K562 (cell line): Measurements from ENCODE around the gene HP1BP3. TPM values are rescaled to one million over a fixed set of nuclear protein-coding genes. Genes with fewer than 3 reads are reported as not detected.
A peak's percentile ranks its signal among the peaks of the same experiment; 100 is the strongest.

Experiments
- ATAC-seq: fragments of 200-7000 bp; cut with Tn5 transposase; 3 replicates; pipeline ENCODE4 v1.9.1; 2020; ENCODE audit warnings: moderate library complexity
- BruUV-seq: library from RNA; stranded (reverse); fragments of 400-500 nt; replicated peaks from 2 replicates; lab custom pipeline; 2021; lab: Mats Ljungman, UMichigan
- CTCF ChIA-PET: fragments of 300-600 bp; formaldehyde crosslinking; extraction: SDS; loops from one replicate; lab custom pipeline; 2021; ENCODE audit warnings: low intra/inter-chr PET ratio; lab: Yijun Ruan, JAX
- POLR2A ChIA-PET: fragments of 300-600, 350-650 bp; sonication (Branson Sonifier 250); formaldehyde crosslinking; extraction: SDS; loops from one replicate; lab custom pipeline; 2021; ENCODE audit warnings: antibody characterized with exemption, inconsistent platforms; lab: Yijun Ruan, JAX
- DNase-seq, 4 experiments: peaks; one replicate each; pipeline versions ENCODE4 v3.0.0 to v3.0.0-alpha.2; 2011 to 2018; ENCODE audit warnings: low spot score in 3 of 4, mixed read lengths in 3 of 4; ENCODE audit errors: extremely low read depth in 1 of 4
- FAIRE-seq: peaks from 2 replicates; lab custom pipeline; 2011; peaks lifted over from hg19 to GRCh38; lab: Jason Lieb, UNC
- H2AFZ ChIP-seq: 2 replicates; pipeline ENCODE4 v1.6.0; 2011; ENCODE audit warnings: low read depth, low read length, control low read depth, inconsistent platforms
- H3K27ac ChIP-seq: fragments of 200-600 bp; 3 replicates; pipeline ENCODE4 v1.8.0; 2011; ENCODE audit warnings: low read depth, mild to moderate bottlenecking, control low read depth, inconsistent platforms, low read length, moderate library complexity, mixed read lengths; ENCODE audit errors: extremely low read depth
- H3K27me3 ChIP-seq, 2 experiments: fragments of 300-600 bp in 1 of 2; 2 replicates in 1 of 2; 3 replicates in 1 of 2; pipeline versions ENCODE4 v1.6.0 to v1.8.0; 2011; ENCODE audit warnings: inconsistent platforms in 2 of 2, low read length in 2 of 2, mild to moderate bottlenecking in 1 of 2, mixed read lengths in 1 of 2, moderate library complexity in 1 of 2; ENCODE audit not compliant: control insufficient read depth in 2 of 2, insufficient read depth in 2 of 2
- H3K36me3 ChIP-seq: fragments of 300-600 bp; 3 replicates; pipeline ENCODE4 v1.8.0; 2011; ENCODE audit warnings: mild to moderate bottlenecking, low read length, inconsistent platforms; ENCODE audit not compliant: control insufficient read depth, insufficient read depth
- H3K4me1 ChIP-seq, 2 experiments: fragments of 200-600 bp in 1 of 2; replicated peaks in 1 of 2; 2 replicates in 1 of 2; 3 replicates in 1 of 2; pipeline versions ENCODE4 v1.5.1 to v1.8.0; 2011; ENCODE audit warnings: inconsistent platforms in 2 of 2, low read length in 2 of 2, mild to moderate bottlenecking in 1 of 2, mixed read lengths in 1 of 2, moderate library complexity in 1 of 2; ENCODE audit not compliant: control insufficient read depth in 2 of 2, insufficient read depth in 2 of 2
- H3K4me2 ChIP-seq: 2 replicates; pipeline ENCODE4 v1.6.1; 2011; ENCODE audit warnings: low read length, control low read depth, inconsistent platforms, mixed read lengths; ENCODE audit not compliant: insufficient read depth
- H3K4me3 ChIP-seq: fragments of 200-600 bp; sonication (generic), shearing (Covaris generic); 2 replicates; pipeline ENCODE4 v1.5.1; 2016; ENCODE audit warnings: control low read depth, inconsistent platforms
- H3K79me2 ChIP-seq: fragments of 200-600 bp; 3 replicates; pipeline ENCODE4 v1.8.0; 2011; ENCODE audit warnings: low read length, inconsistent platforms; ENCODE audit not compliant: control insufficient read depth, insufficient read depth
- H3K9ac ChIP-seq, 2 experiments: 2 replicates each; pipeline versions ENCODE4 v1.6.0 to v1.6.1; 2011; ENCODE audit warnings: low read depth in 2 of 2, low read length in 2 of 2, control low read depth in 1 of 2, inconsistent platforms in 1 of 2, mild to moderate bottlenecking in 1 of 2, mixed read lengths in 1 of 2; ENCODE audit not compliant: insufficient read depth in 1 of 2
- H3K9me1 ChIP-seq: one replicate; pipeline ENCODE4 v1.6.0; 2011; ENCODE audit warnings: inconsistent platforms, mild to moderate bottlenecking, low read length, moderate library complexity; ENCODE audit not compliant: control insufficient read depth, insufficient read depth
- H3K9me3 ChIP-seq: replicated peaks from 2 replicates; pipeline ENCODE4 v1.5.1; 2011; ENCODE audit warnings: low read depth, low read length, inconsistent platforms; ENCODE audit not compliant: control insufficient read depth, insufficient read depth
- H4K20me1 ChIP-seq: replicated peaks from 2 replicates; pipeline ENCODE4 v1.6.1; 2011; ENCODE audit warnings: low read length, inconsistent platforms, mixed read lengths; ENCODE audit not compliant: control insufficient read depth, insufficient read depth
- EP400 ChIP-seq: fragments of 450-650 bp; IDR thresholded peaks from 2 replicates; pipeline ENCODE4 v1.6.1; 2017; ENCODE audit warnings: antibody characterized with exemption, mild to moderate bottlenecking, moderate library complexity
- FOS ChIP-seq: IDR thresholded peaks from 3 replicates; pipeline ENCODE4 v1.6.1; 2011; ENCODE audit not compliant: insufficient read length; ENCODE audit errors: extremely low read depth
- FOXP1 ChIP-seq: sonication (generic); formaldehyde crosslinking; IDR thresholded peaks from 2 replicates; pipeline ENCODE4 v1.8.0; 2022; ENCODE audit warnings: mild to moderate bottlenecking, missing genetic modification reagents
- HMG20B ChIP-seq: fragments of 250-450 bp; sonication (Bioruptor Pico); IDR thresholded peaks from 2 replicates; pipeline ENCODE4 v1.5.0; 2021; ENCODE audit warnings: mild to moderate bottlenecking
- KDM5B ChIP-seq: fragments of 200-600 bp; sonication (generic); IDR thresholded peaks from 2 replicates; pipeline ENCODE4 v1.6.1; 2012; ENCODE audit warnings: low read depth, mild to moderate bottlenecking, moderate library complexity, low read length, control low read depth, inconsistent platforms; ENCODE audit not compliant: insufficient replicate concordance
- L3MBTL2 ChIP-seq: fragments of 450-650 bp; IDR thresholded peaks from 2 replicates; pipeline ENCODE4 v1.6.1; 2016; ENCODE audit warnings: mild to moderate bottlenecking, moderate library complexity
- MCM5 ChIP-seq: fragments of 450-650 bp; IDR thresholded peaks from 2 replicates; pipeline ENCODE4 v1.6.1; 2016; ENCODE audit warnings: low read depth
- TRIM28 ChIP-seq: fragments of 450-650 bp; IDR thresholded peaks from 2 replicates; pipeline ENCODE4 v1.6.1; 2017
- ZFX ChIP-seq: sonication (generic); formaldehyde crosslinking; IDR thresholded peaks from 2 replicates; pipeline ENCODE4 v1.8.0; 2022; ENCODE audit warnings: mild to moderate bottlenecking, missing genetic modification reagents, moderate library complexity
- ZNF263 ChIP-seq: sonication (generic); formaldehyde crosslinking; IDR thresholded peaks from 2 replicates; pipeline ENCODE4 v1.8.0; 2022; ENCODE audit warnings: mild to moderate bottlenecking, missing genetic modification reagents, borderline replicate concordance
- ZNF3 ChIP-seq: fragments of 250-450 bp; sonication (Bioruptor Pico); IDR thresholded peaks from 2 replicates; pipeline ENCODE4 v1.5.0; 2021; ENCODE audit warnings: mild to moderate bottlenecking, moderate library complexity
- ZNF507 ChIP-seq: conservative IDR thresholded peaks from 2 replicates; pipeline ENCODE4 v1.6.1; 2017; ENCODE audit warnings: missing genetic modification characterization, missing compliant biosample characterization
- ZNF551 ChIP-seq: fragments of 250-450 bp; sonication (Bioruptor Pico); IDR thresholded peaks from 2 replicates; pipeline ENCODE4 v1.5.0; 2021; ENCODE audit warnings: mild to moderate bottlenecking, moderate library complexity
- ZNF696 ChIP-seq: fragments of 250-450 bp; sonication (Bioruptor Pico); conservative IDR thresholded peaks from 2 replicates; pipeline ENCODE4 v1.4.0; 2020; ENCODE audit warnings: mild to moderate bottlenecking, moderate library complexity
- WGBS: fragments of 100-300 bp; shearing (Covaris generic); methylation state at CpG from one replicate; pipeline ENCODE4 v1.1.6; 2016; ENCODE audit warnings: low coverage, mixed read lengths; ENCODE audit not compliant: insufficient coverage; ENCODE audit errors: missing lambda C conversion rate; 5-methylcytosine and 5-hydroxymethylcytosine counted together
- in situ Hi-C: fragments of 300-500 bp; cut with MboI; formaldehyde crosslinking; loops from 4 replicates; pipeline ENCODE4 v1.15.0; 2018; ENCODE audit warnings: inconsistent platforms, mixed read lengths
- intact Hi-C: fragments of 100-400 bp; cut with micrococcal nuclease; formaldehyde crosslinking; loops from 2 replicates; pipeline ENCODE4 v1.14.2; 2022
- polyA plus RNA-seq, 8 experiments: library from polyadenylated mRNA; depleted of rRNA in 4 of 8; stranded (reverse) in 5 of 8; unstranded in 3 of 8; fragments of >200 nt; fragmentation: Nextera tagmentation in 2 of 8; fragmentation: Illumina TruSeq in 1 of 8; extraction: Ambion mirVana in 2 of 8; extraction: Trizol in 1 of 8; gene quantifications; 2 replicates each; pipeline versions ENCODE4 v1.2.1 to v1.2.3, GENCODE V29; 2011 to 2014; ENCODE audit warnings: inconsistent platforms in 1 of 8, missing spikeins in 1 of 8
- total RNA-seq, 7 experiments: library from RNA; depleted of rRNA in 6 of 7; stranded (reverse); fragments of >200 nt in 6 of 7; fragmentation: Illumina TruSeq in 2 of 7; extraction: Trizol in 2 of 7; gene quantifications; 2 replicates each; pipeline versions ENCODE4 v1.2.1 to v1.2.3, GENCODE V29; 2011 to 2021; ENCODE audit warnings: low replicate concordance in 1 of 7
- TF ChIP-seq, protein P1 (sequence below), 2 experiments: IDR thresholded peaks; 2 replicates each; pipeline ENCODE4 v1.6.1; 2011; ENCODE audit warnings: borderline replicate concordance in 1 of 2, control low read depth in 1 of 2, low read depth in 1 of 2, low read length in 1 of 2, mild to moderate bottlenecking in 1 of 2, mixed read lengths in 1 of 2, moderate library complexity in 1 of 2; ENCODE audit not compliant: insufficient read depth in 1 of 2, insufficient read length in 1 of 2, poor library complexity in 1 of 2, severe bottlenecking in 1 of 2; ENCODE audit errors: extremely low read depth in 1 of 2
- TF ChIP-seq, protein P2 (sequence below): fragments of 450-650 bp; IDR thresholded peaks from 2 replicates; pipeline ENCODE4 v1.6.1; 2016; ENCODE audit warnings: missing biosample characterization, missing genetic modification characterization
- TF ChIP-seq, protein P3 (sequence below), 2 experiments: fragments of 450-650 bp; conservative IDR thresholded peaks; 2 replicates each; pipeline ENCODE4 v1.6.1; 2017; ENCODE audit warnings: mild to moderate bottlenecking in 2 of 2, moderate library complexity in 2 of 2
- TF ChIP-seq, protein P4 (sequence below): sonication (generic); formaldehyde crosslinking; IDR thresholded peaks from 2 replicates; pipeline ENCODE4 v1.8.1; 2023; ENCODE audit warnings: mild to moderate bottlenecking, missing genetic modification reagents

The HP1BP3 gene
- total and polyA plus RNA-seq, 9 of the 15 experiments (the other 6 are each of a cell fraction or from before 2014, with no cell fraction given): 57.3 to 513 (median 240) TPM

DNA sequence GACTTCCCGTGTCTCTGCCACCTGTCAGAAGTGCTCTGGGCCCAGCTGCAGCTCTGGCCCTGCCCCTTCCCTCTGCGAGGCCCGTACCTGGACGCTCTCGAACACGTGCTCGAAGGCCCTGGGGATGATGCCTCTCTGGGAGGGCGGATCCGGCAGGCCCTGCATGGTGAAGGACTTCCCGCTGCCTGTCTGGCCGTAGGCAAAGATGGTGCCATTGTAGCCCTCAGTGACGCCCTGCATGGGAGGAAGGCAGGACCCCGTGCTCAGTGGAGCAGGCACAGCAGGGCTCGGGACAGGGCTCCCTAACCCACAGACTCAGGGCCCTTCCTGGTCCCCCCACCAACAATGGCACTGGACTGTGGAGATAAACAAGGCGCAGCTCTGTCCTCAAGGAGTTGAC is 71.7 kb downstream of the HP1BP3 start (continued):
- TF ChIP-seq, protein P1, sequence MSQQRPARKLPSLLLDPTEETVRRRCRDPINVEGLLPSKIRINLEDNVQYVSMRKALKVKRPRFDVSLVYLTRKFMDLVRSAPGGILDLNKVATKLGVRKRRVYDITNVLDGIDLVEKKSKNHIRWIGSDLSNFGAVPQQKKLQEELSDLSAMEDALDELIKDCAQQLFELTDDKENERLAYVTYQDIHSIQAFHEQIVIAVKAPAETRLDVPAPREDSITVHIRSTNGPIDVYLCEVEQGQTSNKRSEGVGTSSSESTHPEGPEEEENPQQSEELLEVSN (IDR thresholded peaks at IDR 0.05; ENCODE audit: borderline replicate concordance in 1 of 2, extremely low read depth in 1 of 2, insufficient read depth in 1 of 2, insufficient read length in 1 of 2, low read depth in 1 of 2, low read length in 1 of 2, poor library complexity in 1 of 2, severe bottlenecking in 1 of 2): peak in 1 of 2 experiments; percentile 19
- TF ChIP-seq L3MBTL2 (peak; percentile 44; the same call in 1 of the 2 replicates), ZFX (CRISPR knock-in tag) (peak; percentile 41; the same call in 1 of the 2 replicates), FOXP1 (no peak), FOS (no peak)

DNA sequence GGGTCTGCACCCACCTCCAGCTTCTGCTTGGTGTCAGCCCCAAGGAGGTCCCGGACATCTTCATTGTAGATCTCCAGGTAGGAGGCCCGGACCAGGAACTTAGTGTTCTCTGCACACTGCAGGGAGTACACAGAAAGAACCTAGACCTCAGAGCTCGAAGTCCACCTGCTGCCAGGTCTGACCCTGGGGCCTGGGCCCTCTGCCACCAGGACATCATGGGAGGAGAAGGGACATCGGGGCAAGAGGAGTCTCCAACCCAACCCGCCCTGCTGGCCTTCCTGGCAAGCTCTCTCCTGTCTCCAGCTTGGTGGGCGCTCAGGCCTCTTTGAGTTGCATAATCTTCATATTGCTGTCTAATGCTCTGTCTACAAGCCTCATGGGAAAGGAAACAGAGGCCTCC is 73.7 kb downstream of the HP1BP3 start:
- Histone ChIP-seq H3K9ac (peak overlapping the region in 1 of 2 experiments; percentile 52; a peak in 1 of 4 replicates), H3K79me2 (no peaks in the 10 kb centered on the region), H3K27me3 (peaks cover 13 to 53% of the 10 kb centered on the region in 2 experiments; a peak in 4 of 5 replicates), H3K4me2 (no peak overlapping the region), H3K4me1 (peaks cover 5 to 51% of the 10 kb centered on the region in 2 experiments; a peak in 3 of 5 replicates), H3K36me3 (no peaks in the 10 kb centered on the region), H3K27ac (no peak overlapping the region), H3K9me3 (no peaks in the 10 kb centered on the region), H4K20me1 (peaks cover 7% of the 10 kb centered on the region), H3K4me3 (no peak overlapping the region), H3K9me1 (peaks cover 2% of the 10 kb centered on the region), H2AFZ (no peak overlapping the region)
- 44% methylated on average over 6 of the region's 6 CpGs for WGBS
- FAIRE-seq (no peak), DNase-seq (no peak), ATAC-seq (no peak)
- no TSS peak for BruUV-seq
- ChIA-PET POLR2A (interaction anchor here (0.9 kb wide), 1 partner anchor 20 kb away, joined by 3 read pairs; no protein-coding TSS in a partner anchor), CTCF (no interaction called here)
- intact Hi-C loops: no loop called here
- in situ Hi-C loops: no loop called here
- no peak for TF ChIP-seq ZNF551 (CRISPR knock-in tag)
- TF ChIP-seq ZNF507 (tag): no peak
- TF ChIP-seq EP400: no peak
- no peak for TF ChIP-seq KDM5B
- TF ChIP-seq TRIM28: no peak
- no peak for TF ChIP-seq ZNF3 (CRISPR knock-in tag)
- TF ChIP-seq L3MBTL2: no peak
- TF ChIP-seq HMG20B (CRISPR knock-in tag): no peak
- TF ChIP-seq, protein P2, sequence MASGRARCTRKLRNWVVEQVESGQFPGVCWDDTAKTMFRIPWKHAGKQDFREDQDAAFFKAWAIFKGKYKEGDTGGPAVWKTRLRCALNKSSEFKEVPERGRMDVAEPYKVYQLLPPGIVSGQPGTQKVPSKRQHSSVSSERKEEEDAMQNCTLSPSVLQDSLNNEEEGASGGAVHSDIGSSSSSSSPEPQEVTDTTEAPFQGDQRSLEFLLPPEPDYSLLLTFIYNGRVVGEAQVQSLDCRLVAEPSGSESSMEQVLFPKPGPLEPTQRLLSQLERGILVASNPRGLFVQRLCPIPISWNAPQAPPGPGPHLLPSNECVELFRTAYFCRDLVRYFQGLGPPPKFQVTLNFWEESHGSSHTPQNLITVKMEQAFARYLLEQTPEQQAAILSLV: no peak
- no peak for TF ChIP-seq ZNF696 (CRISPR knock-in tag)
- TF ChIP-seq, protein P3, sequence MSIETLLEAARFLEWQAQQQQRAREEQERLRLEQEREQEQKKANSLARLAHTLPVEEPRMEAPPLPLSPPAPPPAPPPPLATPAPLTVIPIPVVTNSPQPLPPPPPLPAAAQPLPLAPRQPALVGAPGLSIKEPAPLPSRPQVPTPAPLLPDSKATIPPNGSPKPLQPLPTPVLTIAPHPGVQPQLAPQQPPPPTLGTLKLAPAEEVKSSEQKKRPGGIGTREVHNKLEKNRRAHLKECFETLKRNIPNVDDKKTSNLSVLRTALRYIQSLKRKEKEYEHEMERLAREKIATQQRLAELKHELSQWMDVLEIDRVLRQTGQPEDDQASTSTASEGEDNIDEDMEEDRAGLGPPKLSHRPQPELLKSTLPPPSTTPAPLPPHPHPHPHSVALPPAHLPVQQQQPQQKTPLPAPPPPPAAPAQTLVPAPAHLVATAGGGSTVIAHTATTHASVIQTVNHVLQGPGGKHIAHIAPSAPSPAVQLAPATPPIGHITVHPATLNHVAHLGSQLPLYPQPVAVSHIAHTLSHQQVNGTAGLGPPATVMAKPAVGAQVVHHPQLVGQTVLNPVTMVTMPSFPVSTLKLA (conservative IDR thresholded peaks at IDR 0.05): no peak
- no peak for TF ChIP-seq MCM5
- TF ChIP-seq, protein P4, sequence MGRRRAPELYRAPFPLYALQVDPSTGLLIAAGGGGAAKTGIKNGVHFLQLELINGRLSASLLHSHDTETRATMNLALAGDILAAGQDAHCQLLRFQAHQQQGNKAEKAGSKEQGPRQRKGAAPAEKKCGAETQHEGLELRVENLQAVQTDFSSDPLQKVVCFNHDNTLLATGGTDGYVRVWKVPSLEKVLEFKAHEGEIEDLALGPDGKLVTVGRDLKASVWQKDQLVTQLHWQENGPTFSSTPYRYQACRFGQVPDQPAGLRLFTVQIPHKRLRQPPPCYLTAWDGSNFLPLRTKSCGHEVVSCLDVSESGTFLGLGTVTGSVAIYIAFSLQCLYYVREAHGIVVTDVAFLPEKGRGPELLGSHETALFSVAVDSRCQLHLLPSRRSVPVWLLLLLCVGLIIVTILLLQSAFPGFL (CRISPR knock-in tag): no peak
- TF ChIP-seq ZNF263: no peak
